Effector memory CD4-positive, alpha-beta T cell (primary cell): ENCODE measurements around the gene TMEM171.

Experiments
- DNase-seq, 3 donors: peaks; one replicate each; pipeline ENCODE4 v3.0.0-alpha.2; 2020
- H3K27ac ChIP-seq: 2 replicates; pipeline ENCODE4 v1.7.0; 2013; ENCODE audit warnings: mild to moderate bottlenecking, low read length, moderate library complexity; ENCODE audit not compliant: insufficient read depth, poor library complexity, severe bottlenecking
- H3K27me3 ChIP-seq: replicated peaks from 2 replicates; pipeline ENCODE4 v1.7.0; 2013; ENCODE audit warnings: mild to moderate bottlenecking, low read length; ENCODE audit not compliant: insufficient read depth, control insufficient read depth, poor library complexity, severe bottlenecking
- H3K36me3 ChIP-seq: 2 replicates; pipeline ENCODE4 v1.7.0; 2013; ENCODE audit warnings: mild to moderate bottlenecking, low read length, moderate library complexity; ENCODE audit not compliant: control insufficient read depth, insufficient read depth
- H3K4me1 ChIP-seq: 2 replicates; pipeline ENCODE4 v1.7.0; 2013; ENCODE audit warnings: low read length, mild to moderate bottlenecking; ENCODE audit not compliant: control insufficient read depth, insufficient read depth, poor library complexity, severe bottlenecking
- H3K4me3 ChIP-seq: 2 replicates; pipeline ENCODE4 v1.7.0; 2013; ENCODE audit warnings: low read length, low read depth, mild to moderate bottlenecking; ENCODE audit not compliant: insufficient read depth, poor library complexity, severe bottlenecking
- H3K9me3 ChIP-seq: 2 replicates; pipeline ENCODE4 v1.7.0; 2013; ENCODE audit warnings: mild to moderate bottlenecking, low read length, moderate library complexity; ENCODE audit not compliant: control insufficient read depth

TMEM171 gene

DNA sequence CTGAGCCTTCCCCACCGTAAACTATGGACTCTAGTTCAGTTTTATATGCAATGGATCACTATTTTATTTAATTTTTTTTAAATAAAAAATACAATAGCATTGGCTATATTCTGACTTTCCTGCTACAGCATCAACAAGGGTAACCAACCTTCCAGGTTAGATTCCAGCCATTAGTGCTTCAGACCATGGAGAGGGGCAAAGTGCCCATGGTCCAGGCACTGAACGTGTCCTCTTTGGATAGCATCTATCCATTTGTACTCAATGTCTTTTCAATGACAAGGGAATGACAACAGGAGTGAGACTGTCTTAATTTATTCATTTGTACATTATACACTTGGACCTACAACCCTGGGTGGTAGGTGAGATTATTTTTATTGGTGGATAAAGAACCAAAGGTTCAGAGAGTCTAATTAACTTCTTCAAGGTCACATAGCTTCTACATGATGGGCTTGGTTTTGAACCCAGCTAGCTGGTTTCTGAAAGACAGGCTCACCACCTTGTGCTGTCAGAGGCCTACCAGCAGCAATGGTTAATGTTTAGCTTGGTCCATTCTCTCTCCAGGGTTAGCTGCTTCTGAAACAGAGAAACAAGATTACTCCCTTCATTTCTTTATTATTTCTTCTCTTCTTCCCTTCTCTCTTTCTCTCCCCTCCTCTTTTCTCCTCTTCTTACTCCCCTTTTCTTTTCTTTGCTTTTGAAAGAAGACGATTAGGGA is 11.5 kb downstream of the TMEM171 start:
- H3K9me3 ChIP-seq = no peaks in the 10 kb centered on the region
- H3K36me3 ChIP-seq = no peaks in the 10 kb centered on the region
- H3K27me3 ChIP-seq = peaks cover 6% of the 10 kb centered on the region
- no peak overlapping the region for H3K4me3 ChIP-seq
- no peaks in the 10 kb centered on the region for H3K4me1 ChIP-seq
- DNase-seq = no peak
- H3K27ac ChIP-seq = no peak overlapping the region

DNA sequence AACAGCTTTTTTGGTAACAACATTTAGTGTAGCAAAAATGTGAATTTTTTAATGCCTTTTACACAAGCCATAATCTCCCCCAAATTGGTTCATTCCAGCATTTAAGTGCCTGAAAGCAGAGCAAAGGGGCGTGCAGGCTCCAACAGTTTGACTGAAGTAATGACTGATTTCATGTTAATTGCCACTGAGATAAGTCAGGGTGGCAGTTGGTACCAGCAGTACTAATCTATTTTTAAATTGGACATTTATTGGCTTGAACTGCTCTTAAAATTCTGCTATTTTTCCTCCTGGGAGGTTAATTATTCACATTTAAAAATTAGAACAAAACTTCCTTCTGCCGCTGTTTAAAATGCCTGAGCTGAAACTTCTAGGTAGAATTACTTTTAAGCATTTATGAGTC is 12.4 kb downstream of the TMEM171 start:
- H3K36me3 ChIP-seq = no peaks in the 10 kb centered on the region
- no peak for DNase-seq
- no peaks in the 10 kb centered on the region for H3K4me1 ChIP-seq
- H3K9me3 ChIP-seq = no peaks in the 10 kb centered on the region
- H3K4me3 ChIP-seq = no peak overlapping the region
- H3K27ac ChIP-seq = no peak overlapping the region
- H3K27me3 ChIP-seq = peaks cover 6% of the 10 kb centered on the region

DNA sequence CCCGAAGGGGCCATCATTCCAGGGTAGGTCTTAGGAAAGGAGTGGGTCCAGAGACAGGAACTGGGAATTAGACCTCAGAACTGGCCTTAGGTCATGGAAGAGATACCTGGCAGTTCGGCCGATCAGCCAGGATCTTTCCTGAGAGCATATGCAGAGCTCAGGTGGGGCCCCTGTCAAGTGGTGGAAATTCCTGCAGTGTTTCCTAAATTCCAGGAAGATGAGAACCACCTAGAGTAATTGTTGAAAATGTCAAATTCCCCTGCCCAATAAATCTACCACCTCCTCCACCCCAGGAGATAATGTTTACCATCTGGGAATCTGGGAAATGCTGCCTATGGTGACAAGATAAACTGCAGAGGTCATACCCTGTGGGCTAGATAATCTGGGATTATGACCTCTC is 14.6 kb downstream of the TMEM171 start:
- no peak for DNase-seq
- Histone ChIP-seq H3K4me3 (no peak overlapping the region), H3K36me3 (no peaks in the 10 kb centered on the region), H3K4me1 (no peaks in the 10 kb centered on the region), H3K9me3 (no peaks in the 10 kb centered on the region), H3K27me3 (peaks cover 6% of the 10 kb centered on the region), H3K27ac (no peak overlapping the region)

DNA sequence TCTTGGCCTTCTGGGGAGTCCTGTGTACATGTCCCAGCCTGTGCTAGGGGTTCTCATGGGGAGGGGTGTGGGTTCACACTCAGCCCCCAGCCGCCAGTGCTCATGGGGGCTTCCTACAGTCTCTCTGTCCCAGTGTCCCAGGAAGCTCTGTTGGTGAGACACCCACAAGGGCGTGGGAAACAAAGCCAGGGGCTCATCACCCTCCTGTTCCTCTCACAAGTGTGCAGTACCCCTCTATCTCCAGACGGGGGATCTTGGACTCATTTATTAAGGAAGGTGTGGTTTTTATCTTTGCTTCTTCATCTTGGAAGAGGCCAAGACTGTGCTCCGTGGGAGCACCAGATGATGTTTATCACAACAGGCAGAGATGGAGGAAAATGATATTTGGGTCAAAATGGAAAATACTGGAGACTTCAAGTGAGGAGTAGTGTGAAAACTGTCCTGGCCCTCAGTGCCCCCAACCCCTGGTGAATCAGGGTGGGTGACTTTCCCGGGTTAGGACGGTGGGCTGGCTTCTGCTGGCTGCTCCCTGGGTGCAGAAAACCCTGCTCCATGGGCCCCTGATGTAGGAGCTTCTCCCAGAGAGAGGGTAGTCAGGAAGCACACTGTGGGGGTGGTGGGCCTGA is 15.2 kb downstream of the TMEM171 start:
- peaks cover 6% of the 10 kb centered on the region for H3K27me3 ChIP-seq
- H3K4me1 ChIP-seq = no peaks in the 10 kb centered on the region
- H3K27ac ChIP-seq = no peak overlapping the region
- H3K9me3 ChIP-seq = no peaks in the 10 kb centered on the region
- no peak for DNase-seq
- no peaks in the 10 kb centered on the region for H3K36me3 ChIP-seq
- no peak overlapping the region for H3K4me3 ChIP-seq

DNA sequence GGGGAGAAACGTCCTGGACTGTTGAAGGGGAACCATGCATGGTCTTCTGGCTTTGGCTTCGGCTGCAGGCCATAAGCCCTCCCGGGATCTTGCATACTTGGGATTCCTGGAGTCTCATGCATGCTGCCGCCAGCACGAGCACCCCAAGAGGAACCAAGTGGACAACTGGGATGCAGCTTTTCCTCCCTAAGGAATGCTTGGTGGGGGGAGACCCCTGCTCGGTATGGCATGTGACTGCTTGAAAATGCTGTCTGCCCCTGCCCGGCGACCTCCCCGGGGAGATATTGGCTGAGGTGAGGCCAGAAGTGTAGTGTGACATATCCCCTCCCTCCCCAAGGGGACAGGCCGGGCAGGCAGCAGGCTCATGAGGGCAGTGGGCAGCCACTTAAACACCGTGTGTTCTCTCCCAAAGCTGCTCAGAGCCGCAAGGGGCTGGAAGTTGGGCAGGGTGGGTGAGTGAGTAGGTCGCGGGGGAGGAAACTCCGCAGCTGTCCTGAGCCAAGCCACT is 15.7 kb downstream of the TMEM171 start:
- no peaks in the 10 kb centered on the region for H3K36me3 ChIP-seq
- no peak for DNase-seq
- H3K9me3 ChIP-seq = no peaks in the 10 kb centered on the region
- H3K27ac ChIP-seq = no peak overlapping the region
- H3K4me1 ChIP-seq = no peaks in the 10 kb centered on the region
- peaks cover 6% of the 10 kb centered on the region for H3K27me3 ChIP-seq
- no peak overlapping the region for H3K4me3 ChIP-seq

DNA sequence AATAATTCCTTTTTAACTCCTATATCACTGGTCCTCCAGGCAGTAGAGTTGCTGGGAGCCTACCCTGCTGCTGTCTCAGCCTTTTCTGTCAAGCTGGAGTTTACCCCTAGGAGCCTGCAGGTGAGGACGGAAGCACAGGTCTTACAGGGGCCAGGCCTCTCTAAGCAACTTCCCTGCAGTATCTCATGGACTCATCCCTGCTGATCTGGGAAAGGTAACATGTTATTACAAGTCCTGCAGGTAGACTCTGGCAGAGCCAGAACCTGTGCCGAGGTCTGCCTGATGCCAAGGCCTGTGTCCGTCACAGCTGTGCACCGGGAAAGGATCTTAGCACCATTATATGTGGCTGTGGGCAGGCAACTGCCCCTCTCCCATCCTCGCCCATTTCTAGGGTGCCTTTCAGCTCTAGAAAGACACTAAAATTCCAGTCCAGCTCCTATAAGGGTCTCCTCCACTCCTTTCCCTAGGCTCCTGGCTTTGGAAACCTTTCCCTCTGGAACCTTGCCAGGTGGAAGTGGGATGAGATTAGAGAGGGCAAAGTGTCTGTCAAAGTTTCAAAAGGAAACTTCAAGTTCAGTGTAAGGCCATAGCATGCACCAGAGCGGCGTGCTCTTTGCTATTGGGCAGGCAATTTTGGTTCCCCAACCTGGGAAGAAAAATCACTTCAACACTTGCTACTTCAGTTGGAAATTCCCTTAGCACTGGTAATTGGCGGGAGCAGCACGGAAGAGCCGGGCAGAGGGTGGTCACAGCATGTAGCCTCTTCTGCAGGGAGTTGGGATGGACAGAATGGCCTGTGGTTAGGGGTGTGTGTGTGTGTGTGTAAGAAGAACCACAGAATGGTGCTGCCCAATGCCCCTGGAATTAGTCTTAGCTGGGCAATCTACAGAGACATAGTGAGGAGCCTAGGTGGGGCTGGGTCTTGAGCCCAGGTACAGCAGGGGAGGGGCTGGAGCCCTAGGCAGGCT is 17.5 kb downstream of the TMEM171 start:
- Histone ChIP-seq H3K4me1 (no peaks in the 10 kb centered on the region), H3K27me3 (peaks cover 6% of the 10 kb centered on the region), H3K9me3 (no peaks in the 10 kb centered on the region), H3K36me3 (no peaks in the 10 kb centered on the region), H3K27ac (no peak overlapping the region), H3K4me3 (no peak overlapping the region)
- no peak for DNase-seq

DNA sequence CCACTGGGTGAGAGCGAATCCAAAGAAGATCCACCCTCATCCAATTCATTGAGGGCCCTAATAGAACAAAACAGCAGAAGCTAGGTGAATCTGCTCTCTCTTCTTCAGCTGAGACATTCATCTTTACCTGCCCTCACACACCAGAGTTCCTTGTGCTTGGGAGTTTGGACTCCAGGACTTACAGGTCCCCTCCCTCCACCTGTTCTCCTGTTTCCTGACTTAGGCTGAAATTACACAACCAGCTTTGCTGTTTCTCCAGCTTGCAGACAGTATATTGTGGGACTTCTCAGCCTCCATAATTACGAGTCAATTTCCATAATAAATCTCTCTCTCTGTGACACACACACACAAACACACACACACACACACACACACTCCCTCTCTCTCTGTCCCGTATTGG is 19.1 kb downstream of the TMEM171 start:
- H3K36me3 ChIP-seq = no peaks in the 10 kb centered on the region
- no peak overlapping the region for H3K27ac ChIP-seq
- H3K4me1 ChIP-seq = no peaks in the 10 kb centered on the region
- no peak overlapping the region for H3K4me3 ChIP-seq
- H3K9me3 ChIP-seq = no peaks in the 10 kb centered on the region
- no peak for DNase-seq
- H3K27me3 ChIP-seq = peaks cover 6% of the 10 kb centered on the region

DNA sequence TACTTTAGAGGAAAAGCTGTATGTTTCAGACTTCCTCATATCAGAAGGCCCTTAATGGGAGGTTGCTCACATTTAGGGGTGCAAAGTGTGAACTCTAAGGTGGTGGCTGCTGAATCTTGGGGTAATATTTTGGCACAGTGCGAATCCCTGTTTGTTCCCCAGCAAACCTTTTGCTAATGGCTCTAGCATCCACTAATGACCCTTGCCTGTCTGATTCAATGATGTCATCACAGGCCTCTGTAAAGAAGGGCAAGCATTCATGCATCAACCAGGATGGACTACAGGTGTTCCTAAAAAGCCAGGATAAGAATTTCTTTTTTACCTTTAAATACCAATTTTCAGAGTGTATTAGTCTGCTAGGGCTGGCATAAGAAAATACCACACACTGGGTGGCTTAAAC is 20.4 kb downstream of the TMEM171 start:
- no peaks in the 10 kb centered on the region for H3K36me3 ChIP-seq
- peaks cover 6% of the 10 kb centered on the region for H3K27me3 ChIP-seq
- H3K4me3 ChIP-seq = no peak overlapping the region
- DNase-seq = no peak
- no peaks in the 10 kb centered on the region for H3K4me1 ChIP-seq
- H3K27ac ChIP-seq = no peak overlapping the region
- no peaks in the 10 kb centered on the region for H3K9me3 ChIP-seq

DNA sequence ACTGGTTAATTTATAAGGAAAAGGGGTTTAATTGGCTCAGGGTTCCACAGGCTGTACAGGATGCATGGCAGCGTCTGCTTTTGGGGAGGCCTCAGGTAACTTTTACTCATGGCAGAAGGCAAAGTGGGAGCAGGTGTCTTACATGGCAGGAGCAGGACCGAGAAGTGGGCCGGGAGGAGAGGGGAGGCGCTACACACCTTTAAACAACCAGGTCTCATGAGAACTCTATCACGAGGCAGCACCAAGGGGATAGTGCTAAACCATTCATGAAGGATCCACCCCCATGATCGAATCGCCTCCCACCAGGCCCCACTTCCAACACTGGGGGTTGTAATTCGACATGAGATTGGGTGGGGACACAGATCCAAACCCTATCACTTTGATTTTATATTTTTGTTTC is 21.7 kb downstream of the TMEM171 start:
- no peak for DNase-seq
- Histone ChIP-seq H3K4me3 (no peak overlapping the region), H3K4me1 (no peaks in the 10 kb centered on the region), H3K9me3 (no peaks in the 10 kb centered on the region), H3K36me3 (no peaks in the 10 kb centered on the region), H3K27ac (no peak overlapping the region), H3K27me3 (no peaks in the 10 kb centered on the region)
